ENCODE measurements around the gene MEIKIN. TPM values are rescaled to one million over a fixed set of nuclear protein-coding genes. Genes with fewer than 3 reads are reported as not detected.

MEIKIN gene
- polyA plus RNA-seq, 1 donor (not counting 4 experiments of a cell fraction or from before 2014, with no cell fraction given), result not detected

DNA sequence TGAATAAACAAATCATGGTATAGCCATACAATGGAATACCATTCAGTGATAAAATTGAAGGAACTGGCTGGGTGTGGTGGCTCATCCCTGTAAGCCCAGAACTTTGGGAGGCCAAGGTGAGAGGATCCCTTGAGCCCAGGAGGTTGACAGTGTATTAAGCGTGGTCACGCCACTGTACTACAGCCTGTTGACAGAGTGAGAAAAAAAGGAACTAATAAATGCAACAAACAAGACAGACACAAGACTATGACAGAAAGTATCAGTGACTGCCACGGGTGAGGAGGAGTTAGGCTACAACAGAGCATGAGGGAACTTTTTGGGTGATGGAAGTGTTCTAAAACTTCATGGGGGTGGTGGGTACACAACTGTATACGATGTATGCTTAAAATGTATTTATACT, 150.9 kb downstream of the MEIKIN start:
- peak overlapping the region in 1 of 3 experiments; percentile 4 for H3K4me3 ChIP-seq (ENCODE audit: control insufficient read depth in 2 of 3, extremely low read depth in 1 of 3, insufficient read depth in 2 of 3, low read depth in 1 of 3, low read length in 3 of 3)
- H3K79me2 ChIP-seq (ENCODE audit: control insufficient read depth, insufficient read depth, low read length), result peaks cover 66% of the 10 kb centered on the region
- no peaks in the 10 kb centered on the region for H3K36me3 ChIP-seq (ENCODE audit: control insufficient read depth in 2 of 2, extremely low read depth in 1 of 2, insufficient read depth in 2 of 2, low read length in 2 of 2)
- no peak overlapping the region for H3K9ac ChIP-seq (ENCODE audit: control insufficient read depth, extremely low read depth, insufficient read depth, low read length)
- TF ChIP-seq, protein P1, sequence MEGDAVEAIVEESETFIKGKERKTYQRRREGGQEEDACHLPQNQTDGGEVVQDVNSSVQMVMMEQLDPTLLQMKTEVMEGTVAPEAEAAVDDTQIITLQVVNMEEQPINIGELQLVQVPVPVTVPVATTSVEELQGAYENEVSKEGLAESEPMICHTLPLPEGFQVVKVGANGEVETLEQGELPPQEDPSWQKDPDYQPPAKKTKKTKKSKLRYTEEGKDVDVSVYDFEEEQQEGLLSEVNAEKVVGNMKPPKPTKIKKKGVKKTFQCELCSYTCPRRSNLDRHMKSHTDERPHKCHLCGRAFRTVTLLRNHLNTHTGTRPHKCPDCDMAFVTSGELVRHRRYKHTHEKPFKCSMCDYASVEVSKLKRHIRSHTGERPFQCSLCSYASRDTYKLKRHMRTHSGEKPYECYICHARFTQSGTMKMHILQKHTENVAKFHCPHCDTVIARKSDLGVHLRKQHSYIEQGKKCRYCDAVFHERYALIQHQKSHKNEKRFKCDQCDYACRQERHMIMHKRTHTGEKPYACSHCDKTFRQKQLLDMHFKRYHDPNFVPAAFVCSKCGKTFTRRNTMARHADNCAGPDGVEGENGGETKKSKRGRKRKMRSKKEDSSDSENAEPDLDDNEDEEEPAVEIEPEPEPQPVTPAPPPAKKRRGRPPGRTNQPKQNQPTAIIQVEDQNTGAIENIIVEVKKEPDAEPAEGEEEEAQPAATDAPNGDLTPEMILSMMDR (optimal IDR thresholded peaks at IDR 0.05 in 1 of 3, IDR thresholded peaks at IDR 0.05 in 1 of 3, conservative IDR thresholded peaks at IDR 0.05 in 1 of 3; ENCODE audit: extremely low read depth in 1 of 3, insufficient read depth in 2 of 3, low read length in 3 of 3), result no peak
- no peak for TF ChIP-seq EZH2 (IDR thresholded peaks at IDR 0.05; ENCODE audit: low read length)
- dilution Hi-C loops (cut with MboI; ENCODE audit: extremely low pct_ligation_motif_present, low sequenced_read_pairs), result no loop called here
- no peaks in the 10 kb centered on the region for H3K9me3 ChIP-seq (ENCODE audit: control insufficient read depth, low read depth, low read length)
- peaks cover 11% of the 10 kb centered on the region for H3K4me1 ChIP-seq (ENCODE audit: control insufficient read depth, extremely low read depth, insufficient read depth, low read length)
- H4K20me1 ChIP-seq (ENCODE audit: control insufficient read depth, extremely low read depth, insufficient read depth, low read length), result no peaks in the 10 kb centered on the region
- H2AFZ ChIP-seq (ENCODE audit: control insufficient read depth, low read length), result no peak overlapping the region
- DNase-seq (ENCODE audit: low read depth, low spot score) (no peak), FAIRE-seq (no peak)
- no peak overlapping the region for H3K27ac ChIP-seq (ENCODE audit: control insufficient read depth, insufficient read depth, low read length)
- peaks cover 3% of the 10 kb centered on the region for H3K9me1 ChIP-seq (ENCODE audit: control insufficient read depth, extremely low read depth, insufficient read depth, low read length)
- H3K4me2 ChIP-seq (ENCODE audit: control insufficient read depth, extremely low read depth, insufficient read depth, low read depth, low read length), result peak overlapping the region; percentile 96
- H3K27me3 ChIP-seq (ENCODE audit: control insufficient read depth, extremely low read depth, insufficient read depth, low read length), result no peaks in the 10 kb centered on the region

DNA sequence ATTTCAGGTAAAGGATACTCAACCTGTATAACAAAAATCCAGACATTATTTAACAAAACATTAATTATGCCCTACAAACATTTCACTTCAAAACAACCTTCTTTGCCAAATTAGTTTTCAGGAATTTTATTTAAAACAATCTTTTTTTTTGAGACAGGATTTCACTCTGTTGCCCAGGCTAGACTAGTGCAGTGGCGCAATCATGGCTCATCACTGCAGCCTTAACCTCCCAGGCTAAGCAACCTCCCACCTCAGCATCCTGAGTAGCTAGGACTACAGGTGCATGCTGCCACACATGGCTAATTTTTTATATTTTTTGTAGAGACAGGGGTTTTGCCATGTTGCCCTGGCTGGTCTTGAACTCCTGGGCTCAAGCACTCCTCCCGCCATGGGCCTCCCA, 152.6 kb downstream of the MEIKIN start:
- no peaks in the 10 kb centered on the region for H3K36me3 ChIP-seq (ENCODE audit: control insufficient read depth in 2 of 2, extremely low read depth in 1 of 2, insufficient read depth in 2 of 2, low read length in 2 of 2)
- no peak overlapping the region for H3K9ac ChIP-seq (ENCODE audit: control insufficient read depth, extremely low read depth, insufficient read depth, low read length)
- H3K27me3 ChIP-seq (ENCODE audit: control insufficient read depth, extremely low read depth, insufficient read depth, low read length), result no peaks in the 10 kb centered on the region
- dilution Hi-C loops (cut with MboI; ENCODE audit: extremely low pct_ligation_motif_present, low sequenced_read_pairs), result no loop called here
- DNase-seq (ENCODE audit: low read depth, low spot score) (no peak), FAIRE-seq (no peak)
- H3K4me2 ChIP-seq (ENCODE audit: control insufficient read depth, extremely low read depth, insufficient read depth, low read depth, low read length), result no peak overlapping the region
- no peak overlapping the region for H3K27ac ChIP-seq (ENCODE audit: control insufficient read depth, insufficient read depth, low read length)
- no peak overlapping the region for H3K4me3 ChIP-seq (ENCODE audit: control insufficient read depth in 2 of 3, extremely low read depth in 1 of 3, insufficient read depth in 2 of 3, low read depth in 1 of 3, low read length in 3 of 3)
- TF ChIP-seq EZH2 (IDR thresholded peaks at IDR 0.05; ENCODE audit: low read length), result no peak
- TF ChIP-seq, protein P1 (optimal IDR thresholded peaks at IDR 0.05 in 1 of 3, IDR thresholded peaks at IDR 0.05 in 1 of 3, conservative IDR thresholded peaks at IDR 0.05 in 1 of 3; ENCODE audit: extremely low read depth in 1 of 3, insufficient read depth in 2 of 3, low read length in 3 of 3), result no peak
- H4K20me1 ChIP-seq (ENCODE audit: control insufficient read depth, extremely low read depth, insufficient read depth, low read length), result peaks cover 2% of the 10 kb centered on the region
- H3K9me3 ChIP-seq (ENCODE audit: control insufficient read depth, low read depth, low read length), result no peaks in the 10 kb centered on the region
- peaks cover 82% of the 10 kb centered on the region for H3K79me2 ChIP-seq (ENCODE audit: control insufficient read depth, insufficient read depth, low read length)
- H3K4me1 ChIP-seq (ENCODE audit: control insufficient read depth, extremely low read depth, insufficient read depth, low read length), result peaks cover 11% of the 10 kb centered on the region
- H2AFZ ChIP-seq (ENCODE audit: control insufficient read depth, low read length), result no peak overlapping the region
- H3K9me1 ChIP-seq (ENCODE audit: control insufficient read depth, extremely low read depth, insufficient read depth, low read length), result peaks cover 3% of the 10 kb centered on the region

Measured in keratinocyte (primary cell).